ENCODE measurements around the gene CDRT4. TPM values are rescaled to one million over a fixed set of nuclear protein-coding genes. Genes with fewer than 3 reads are reported as not detected.

The CDRT4 gene
- total RNA-seq, 1 donor from 2014 or later: 9.1 TPM

- Mint-ChIP-seq H3K36me3 (ENCODE audit: low read depth) (peaks cover 8% of the 10 kb centered on the region), H3K4me1 (ENCODE audit: low read depth) (peaks cover 32% of the 10 kb centered on the region), H3K27ac (ENCODE audit: unreplicated experiment) (no peak overlapping the region), H3K9me3 (ENCODE audit: low read depth) (peaks cover 6% of the 10 kb centered on the region), H3K27me3 (ENCODE audit: low read depth) (no peaks in the 10 kb centered on the region), H3K4me3 (ENCODE audit: unreplicated experiment) (no peak overlapping the region)
- no peak for DNase-seq (ENCODE audit: low spot score)
- TF ChIP-seq, protein P1, sequence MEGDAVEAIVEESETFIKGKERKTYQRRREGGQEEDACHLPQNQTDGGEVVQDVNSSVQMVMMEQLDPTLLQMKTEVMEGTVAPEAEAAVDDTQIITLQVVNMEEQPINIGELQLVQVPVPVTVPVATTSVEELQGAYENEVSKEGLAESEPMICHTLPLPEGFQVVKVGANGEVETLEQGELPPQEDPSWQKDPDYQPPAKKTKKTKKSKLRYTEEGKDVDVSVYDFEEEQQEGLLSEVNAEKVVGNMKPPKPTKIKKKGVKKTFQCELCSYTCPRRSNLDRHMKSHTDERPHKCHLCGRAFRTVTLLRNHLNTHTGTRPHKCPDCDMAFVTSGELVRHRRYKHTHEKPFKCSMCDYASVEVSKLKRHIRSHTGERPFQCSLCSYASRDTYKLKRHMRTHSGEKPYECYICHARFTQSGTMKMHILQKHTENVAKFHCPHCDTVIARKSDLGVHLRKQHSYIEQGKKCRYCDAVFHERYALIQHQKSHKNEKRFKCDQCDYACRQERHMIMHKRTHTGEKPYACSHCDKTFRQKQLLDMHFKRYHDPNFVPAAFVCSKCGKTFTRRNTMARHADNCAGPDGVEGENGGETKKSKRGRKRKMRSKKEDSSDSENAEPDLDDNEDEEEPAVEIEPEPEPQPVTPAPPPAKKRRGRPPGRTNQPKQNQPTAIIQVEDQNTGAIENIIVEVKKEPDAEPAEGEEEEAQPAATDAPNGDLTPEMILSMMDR (IDR thresholded peaks at IDR 0.05): no peak
Measured at GRCh38 chr17:15453782-15454181, 13.6 kb downstream of the CDRT4 start.

- Mint-ChIP-seq H3K9me3 (ENCODE audit: low read depth) (peaks cover 6% of the 10 kb centered on the region), H3K36me3 (ENCODE audit: low read depth) (peaks cover 11% of the 10 kb centered on the region), H3K27me3 (ENCODE audit: low read depth) (no peaks in the 10 kb centered on the region), H3K27ac (ENCODE audit: unreplicated experiment) (no peak overlapping the region), H3K4me1 (ENCODE audit: low read depth) (peaks cover 27% of the 10 kb centered on the region), H3K4me3 (ENCODE audit: unreplicated experiment) (no peak overlapping the region)
- TF ChIP-seq, protein P1 (IDR thresholded peaks at IDR 0.05): no peak
- no peak for DNase-seq (ENCODE audit: low spot score)
Measured at GRCh38 chr17:15453246-15453645, 14.2 kb downstream of the CDRT4 start.

DNA sequence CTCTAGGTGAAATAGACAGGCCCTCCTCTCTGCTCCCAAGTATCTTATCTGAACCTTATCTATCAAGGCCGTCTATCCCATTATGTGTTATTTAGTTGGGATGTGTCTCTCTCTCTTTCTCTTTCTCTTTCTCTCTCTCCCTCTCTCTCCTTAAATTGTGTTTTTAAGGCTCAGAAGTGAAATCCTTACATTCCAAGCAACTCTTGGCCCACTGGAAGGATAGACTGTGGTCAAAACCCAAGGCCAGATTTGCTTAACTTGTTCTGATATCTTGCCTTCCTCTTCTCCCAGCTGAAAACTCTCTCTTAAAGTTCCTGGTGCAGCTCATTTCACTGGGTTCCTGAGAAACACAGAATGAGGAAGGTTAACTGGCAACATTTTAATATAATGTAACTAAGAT is 14.7 kb downstream of the CDRT4 start:
- peaks cover 11% of the 10 kb centered on the region for H3K36me3 Mint-ChIP-seq (ENCODE audit: low read depth)
- no peak overlapping the region for H3K27ac Mint-ChIP-seq (ENCODE audit: unreplicated experiment)
- H3K4me3 Mint-ChIP-seq (ENCODE audit: unreplicated experiment): no peak overlapping the region
- peaks cover 22% of the 10 kb centered on the region for H3K4me1 Mint-ChIP-seq (ENCODE audit: low read depth)
- H3K9me3 Mint-ChIP-seq (ENCODE audit: low read depth): peaks cover 6% of the 10 kb centered on the region
- DNase-seq (ENCODE audit: low spot score): no peak
- H3K27me3 Mint-ChIP-seq (ENCODE audit: low read depth): no peaks in the 10 kb centered on the region
- TF ChIP-seq, protein P1 (IDR thresholded peaks at IDR 0.05): no peak

DNA sequence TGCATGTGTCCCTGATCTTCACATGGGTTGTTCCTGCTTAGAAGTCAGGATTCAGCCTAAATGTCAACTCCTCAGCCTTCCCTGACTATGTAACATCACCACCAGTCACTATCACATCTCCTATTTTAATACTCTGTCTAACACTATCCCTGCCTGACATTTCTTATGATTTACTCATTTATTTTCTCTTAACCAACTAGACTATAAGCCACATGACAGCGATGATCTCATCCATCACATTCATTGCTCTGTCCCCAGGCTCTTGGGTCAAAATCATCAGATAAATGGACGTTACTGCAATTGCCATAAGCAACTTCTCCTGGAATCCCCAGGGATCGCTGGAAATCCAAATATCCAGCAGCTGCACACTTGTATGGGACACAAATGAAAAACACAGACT is 15.7 kb downstream of the CDRT4 start:
- TF ChIP-seq, protein P1 (IDR thresholded peaks at IDR 0.05): no peak
- peaks cover 11% of the 10 kb centered on the region for H3K36me3 Mint-ChIP-seq (ENCODE audit: low read depth)
- no peak overlapping the region for H3K4me3 Mint-ChIP-seq (ENCODE audit: unreplicated experiment)
- H3K27ac Mint-ChIP-seq (ENCODE audit: unreplicated experiment): no peak overlapping the region
- no peak for DNase-seq (ENCODE audit: low spot score)
- no peaks in the 10 kb centered on the region for H3K27me3 Mint-ChIP-seq (ENCODE audit: low read depth)
- H3K4me1 Mint-ChIP-seq (ENCODE audit: low read depth): peaks cover 12% of the 10 kb centered on the region
- peaks cover 6% of the 10 kb centered on the region for H3K9me3 Mint-ChIP-seq (ENCODE audit: low read depth)

DNA sequence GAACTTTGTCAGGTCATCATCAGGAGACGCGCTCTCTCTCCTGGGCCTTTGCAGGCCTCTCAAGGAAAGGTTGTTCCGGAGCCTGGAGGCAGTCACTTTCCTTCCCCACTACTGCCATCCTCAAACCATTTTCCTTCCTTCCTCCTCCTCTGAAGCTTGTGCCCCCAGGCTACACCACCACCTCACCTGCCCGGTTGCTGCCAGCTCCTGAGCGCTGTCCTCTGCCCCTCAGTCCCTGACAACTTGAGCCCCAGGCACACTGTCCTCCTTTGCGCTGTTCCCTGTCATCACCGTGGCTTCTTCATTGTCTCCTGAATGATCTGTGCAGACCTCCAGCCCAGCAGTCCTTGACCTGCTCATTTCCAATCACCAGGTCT is 18.9 kb downstream of the CDRT4 start:
- TF ChIP-seq, protein P1 (IDR thresholded peaks at IDR 0.05): no peak
- H3K9me3 Mint-ChIP-seq (ENCODE audit: low read depth): no peaks in the 10 kb centered on the region
- no peak overlapping the region for H3K4me3 Mint-ChIP-seq (ENCODE audit: unreplicated experiment)
- no peak for DNase-seq (ENCODE audit: low spot score)
- no peak overlapping the region for H3K27ac Mint-ChIP-seq (ENCODE audit: unreplicated experiment)
- H3K36me3 Mint-ChIP-seq (ENCODE audit: low read depth): peaks cover 4% of the 10 kb centered on the region
- peaks cover 3% of the 10 kb centered on the region for H3K4me1 Mint-ChIP-seq (ENCODE audit: low read depth)
- H3K27me3 Mint-ChIP-seq (ENCODE audit: low read depth): no peaks in the 10 kb centered on the region

All from chondrocyte (in vitro differentiated cells).